Hippocampal formation (tissue), 2 donors: Measurements from ENCODE around the gene PARD3B.

ENCODE experiments used
- DNase-seq, 2 donors: peaks; one replicate each; lab custom pipeline; 2025; lab: John Stamatoyannopoulos, UW

PARD3B gene

GRCh38 chr2:205556841-205557539 lies 1011.7 kb downstream of the PARD3B start:
- no peak for DNase-seq

GRCh38 chr2:205557873-205558272 lies 1012.6 kb downstream of the PARD3B start:
- DNase-seq = no peak

GRCh38 chr2:205561441-205561840 lies 1016.2 kb downstream of the PARD3B start:
- no peak for DNase-seq

- no peak for DNase-seq
Observed at GRCh38 chr2:205563646-205564045, 1018.4 kb downstream of the PARD3B start.

GRCh38 chr2:205564346-205565141 lies 1019.3 kb downstream of the PARD3B start:
- no peak for DNase-seq

- no peak for DNase-seq
Observed at GRCh38 chr2:205565142-205565522, 1019.9 kb downstream of the PARD3B start.

- DNase-seq = no peak
Observed at GRCh38 chr2:205566606-205567168, 1021.4 kb downstream of the PARD3B start.

GRCh38 chr2:205568620-205569019 lies 1023.3 kb downstream of the PARD3B start:
- DNase-seq = no peak

GRCh38 chr2:205570648-205571047 lies 1025.4 kb downstream of the PARD3B start:
- no peak for DNase-seq

- DNase-seq = no peak
Observed at GRCh38 chr2:205571360-205571959, 1026.2 kb downstream of the PARD3B start.

- DNase-seq = no peak
Observed at GRCh38 chr2:205574001-205574400, 1028.7 kb downstream of the PARD3B start.

- DNase-seq = no peak
Observed at GRCh38 chr2:205579335-205579734, 1034.1 kb downstream of the PARD3B start.

GRCh38 chr2:205580212-205580987 lies 1035.1 kb downstream of the PARD3B start:
- DNase-seq = no peak

GRCh38 chr2:205582366-205582765 lies 1037.1 kb downstream of the PARD3B start:
- DNase-seq = no peak

- no peak for DNase-seq
Observed at GRCh38 chr2:205585449-205586383, 1040.4 kb downstream of the PARD3B start.

- no peak for DNase-seq
Observed at GRCh38 chr2:205586626-205587025, 1041.4 kb downstream of the PARD3B start.

- DNase-seq = no peak
Observed at GRCh38 chr2:205589479-205589878, 1044.2 kb downstream of the PARD3B start.

- no peak for DNase-seq
Observed at GRCh38 chr2:205590759-205591158, 1045.5 kb downstream of the PARD3B start.

- no peak for DNase-seq
Observed at GRCh38 chr2:205593891-205594290, 1048.6 kb downstream of the PARD3B start.

GRCh38 chr2:205596581-205596980 lies 1051.3 kb downstream of the PARD3B start:
- DNase-seq = no peak
